ENCODE measurements around the gene INSL3. TPM values are rescaled to one million over a fixed set of nuclear protein-coding genes. Genes with fewer than 3 reads are reported as not detected.

The INSL3 gene
- polyA plus RNA-seq, 1 of the 3 experiments (the other 2 are of a cell fraction) = 0.21 TPM

DNA sequence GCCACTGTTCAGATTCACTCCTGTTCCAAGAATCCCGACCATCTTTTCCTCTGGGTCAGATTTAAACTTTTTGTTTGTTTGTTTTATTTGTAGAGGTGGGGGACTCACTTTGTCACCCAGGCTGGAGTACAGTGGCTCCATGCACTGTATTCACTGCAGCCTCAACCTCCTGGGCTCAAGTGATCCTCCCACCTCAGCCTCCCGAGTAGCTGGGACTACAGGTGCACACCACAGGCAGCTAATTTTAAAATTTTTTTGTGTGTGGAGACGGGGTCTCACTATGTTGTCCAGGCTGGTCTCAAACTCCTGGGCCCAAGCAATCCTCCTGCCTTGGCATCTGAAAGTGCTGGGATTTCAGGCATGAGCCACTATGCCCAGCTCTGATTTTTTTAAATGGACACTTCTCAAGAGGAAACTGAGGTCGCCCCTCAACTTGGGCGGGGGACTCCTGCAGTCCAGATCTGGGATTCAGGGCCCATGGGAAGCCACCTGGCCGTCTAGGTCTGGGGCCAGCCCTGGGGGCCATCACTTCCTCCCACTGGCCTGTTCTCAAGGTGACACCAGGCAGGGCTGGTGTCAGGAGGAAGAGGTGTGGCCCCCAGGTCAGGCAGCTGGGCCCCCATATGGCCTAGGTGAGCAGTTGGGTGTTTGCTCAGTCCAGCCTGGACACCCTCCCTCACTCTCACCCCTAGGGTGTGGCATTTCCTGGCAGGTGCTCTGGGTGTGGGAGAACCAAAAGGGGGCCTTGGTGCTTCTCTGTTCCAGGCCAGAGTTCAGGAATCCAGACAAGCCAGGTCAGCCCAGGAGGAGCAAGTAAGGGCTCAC, 25.1 kb downstream of the INSL3 start:
- no peak for DNase-seq
- Histone ChIP-seq H3K4me3 (ENCODE audit: low read depth in 2 of 2, low read length in 1 of 2) (no peak overlapping the region), H2AFZ (ENCODE audit: low read depth) (no peak overlapping the region), H3K9me2 (no peaks in the 10 kb centered on the region), H3K9ac (no peak overlapping the region), H3K4me2 (no peak overlapping the region), H3K36me3 (replicated peaks in 1 of 2; ENCODE audit: control insufficient read depth in 1 of 2, insufficient read depth in 2 of 2, low read length in 1 of 2) (no peaks in the 10 kb centered on the region), H4K20me1 (ENCODE audit: insufficient read depth) (no peaks in the 10 kb centered on the region), H3F3A (replicated peaks; ENCODE audit: insufficient read depth) (no peaks in the 10 kb centered on the region), H3K79me2 (ENCODE audit: insufficient read depth) (no peaks in the 10 kb centered on the region), H3K27me3 (ENCODE audit: insufficient read depth) (peaks cover 13% of the 10 kb centered on the region), H3K27ac (ENCODE audit: low read depth in 2 of 2, low read length in 1 of 2) (no peak overlapping the region), H3K4me1 (ENCODE audit: control insufficient read depth in 1 of 2, insufficient read depth in 2 of 2, low read depth in 1 of 2, low read length in 1 of 2) (peaks cover 5 to 19% of the 10 kb centered on the region in 2 experiments; a peak in 2 of 4 replicates), H3K9me3 (no peaks in the 10 kb centered on the region)
- TF ChIP-seq TCF12 (IDR thresholded peaks at IDR 0.05) (no peak), GATA2 (CRISPR knock-in tag; IDR thresholded peaks at IDR 0.05) (no peak), POLR2AphosphoS5 (IDR thresholded peaks at IDR 0.05; ENCODE audit: low read depth, low read length) (no peak), FOXJ3 (CRISPR knock-in tag; IDR thresholded peaks at IDR 0.05) (no peak)
- TF ChIP-seq, protein P1, sequence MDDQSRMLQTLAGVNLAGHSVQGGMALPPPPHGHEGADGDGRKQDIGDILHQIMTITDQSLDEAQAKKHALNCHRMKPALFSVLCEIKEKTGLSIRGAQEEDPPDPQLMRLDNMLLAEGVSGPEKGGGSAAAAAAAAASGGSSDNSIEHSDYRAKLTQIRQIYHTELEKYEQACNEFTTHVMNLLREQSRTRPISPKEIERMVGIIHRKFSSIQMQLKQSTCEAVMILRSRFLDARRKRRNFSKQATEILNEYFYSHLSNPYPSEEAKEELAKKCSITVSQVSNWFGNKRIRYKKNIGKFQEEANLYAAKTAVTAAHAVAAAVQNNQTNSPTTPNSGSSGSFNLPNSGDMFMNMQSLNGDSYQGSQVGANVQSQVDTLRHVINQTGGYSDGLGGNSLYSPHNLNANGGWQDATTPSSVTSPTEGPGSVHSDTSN (IDR thresholded peaks at IDR 0.05) = no peak
- TF ChIP-seq, protein P2, sequence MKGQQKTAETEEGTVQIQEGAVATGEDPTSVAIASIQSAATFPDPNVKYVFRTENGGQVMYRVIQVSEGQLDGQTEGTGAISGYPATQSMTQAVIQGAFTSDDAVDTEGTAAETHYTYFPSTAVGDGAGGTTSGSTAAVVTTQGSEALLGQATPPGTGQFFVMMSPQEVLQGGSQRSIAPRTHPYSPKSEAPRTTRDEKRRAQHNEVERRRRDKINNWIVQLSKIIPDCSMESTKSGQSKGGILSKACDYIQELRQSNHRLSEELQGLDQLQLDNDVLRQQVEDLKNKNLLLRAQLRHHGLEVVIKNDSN (IDR thresholded peaks at IDR 0.05; ENCODE audit: borderline replicate concordance, low read depth) = no peak
- ChIA-PET CTCF (interaction anchor here (0.8 to 3.0 kb wide), 5 partner anchors 11 to 92 kb away, joined by 3 to 15 read pairs (median 5); partner anchors contain the start of gene RPL18A), POLR2A (no interaction called here)
- 72% methylated on average over 6 of the region's 6 CpGs for WGBS (ENCODE audit: low lambda C conversion rate)

DNA sequence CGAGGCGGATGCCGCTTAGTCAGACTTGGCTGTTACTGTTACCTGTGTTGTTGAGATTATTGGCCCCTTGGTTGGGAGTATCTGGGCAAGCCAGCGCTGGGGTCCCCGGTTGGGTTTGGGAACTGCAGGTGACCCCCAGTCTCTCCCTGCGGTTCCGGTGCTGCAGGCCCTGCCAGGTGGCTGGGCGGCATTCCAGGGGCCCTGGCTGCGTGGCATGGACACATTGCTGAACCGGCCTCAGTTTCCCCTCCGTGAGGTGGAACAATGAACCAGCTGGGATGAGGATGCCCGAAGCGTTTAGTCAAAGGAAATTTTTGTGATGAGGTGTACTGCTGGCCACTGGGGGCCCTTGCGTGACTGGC, 25.8 kb downstream of the INSL3 start:
- Histone ChIP-seq H2AFZ (ENCODE audit: low read depth) (no peak overlapping the region), H3K36me3 (replicated peaks in 1 of 2; ENCODE audit: control insufficient read depth in 1 of 2, insufficient read depth in 2 of 2, low read length in 1 of 2) (no peaks in the 10 kb centered on the region), H3K4me1 (ENCODE audit: control insufficient read depth in 1 of 2, insufficient read depth in 2 of 2, low read depth in 1 of 2, low read length in 1 of 2) (peaks cover 5 to 24% of the 10 kb centered on the region in 2 experiments; a peak in 2 of 4 replicates), H3K27me3 (ENCODE audit: insufficient read depth) (peaks cover 13% of the 10 kb centered on the region), H3F3A (replicated peaks; ENCODE audit: insufficient read depth) (no peaks in the 10 kb centered on the region), H3K4me3 (ENCODE audit: low read depth in 2 of 2, low read length in 1 of 2) (no peak overlapping the region), H3K79me2 (ENCODE audit: insufficient read depth) (no peaks in the 10 kb centered on the region), H3K9me3 (no peaks in the 10 kb centered on the region), H3K27ac (ENCODE audit: low read depth in 2 of 2, low read length in 1 of 2) (no peak overlapping the region), H3K9me2 (no peaks in the 10 kb centered on the region), H4K20me1 (ENCODE audit: insufficient read depth) (no peaks in the 10 kb centered on the region), H3K9ac (no peak overlapping the region), H3K4me2 (no peak overlapping the region)
- DNase-seq = no peak
- WGBS (ENCODE audit: low lambda C conversion rate) = 40% methylated on average over 2 of the region's 14 CpGs
- ChIA-PET POLR2A (interaction anchor here (1.2 kb wide), 1 partner anchor 64 kb away, joined by 4 read pairs; the partner anchor contains the start of gene RPL18A), CTCF (interaction anchor here (1.7 to 3.0 kb wide), 4 partner anchors 11 to 91 kb away, joined by 5 to 15 read pairs (median 6); partner anchors contain the start of gene RPL18A)
- TF ChIP-seq, protein P3, sequence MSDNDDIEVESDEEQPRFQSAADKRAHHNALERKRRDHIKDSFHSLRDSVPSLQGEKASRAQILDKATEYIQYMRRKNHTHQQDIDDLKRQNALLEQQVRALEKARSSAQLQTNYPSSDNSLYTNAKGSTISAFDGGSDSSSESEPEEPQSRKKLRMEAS (IDR thresholded peaks at IDR 0.05; ENCODE audit: low read depth) = no peak
- TF ChIP-seq RAD21 (IDR thresholded peaks at IDR 0.05; ENCODE audit: low read length) (no peak), MXI1 (IDR thresholded peaks at IDR 0.05; ENCODE audit: low read depth, low read length) (no peak), ELF1 (IDR thresholded peaks at IDR 0.05) (no peak), TEAD4 (IDR thresholded peaks at IDR 0.05; ENCODE audit: borderline replicate concordance, insufficient read depth) (no peak), EP300 (IDR thresholded peaks at IDR 0.05; ENCODE audit: borderline replicate concordance in 1 of 2, low read depth in 1 of 2, low read length in 1 of 2) (no peak), RXRA (IDR thresholded peaks at IDR 0.05; ENCODE audit: borderline replicate concordance, low read depth) (no peak), RCOR1 (IDR thresholded peaks at IDR 0.05; ENCODE audit: low read length) (no peak), RFX5 (IDR thresholded peaks at IDR 0.05; ENCODE audit: low read length) (no peak), SMC3 (IDR thresholded peaks at IDR 0.05; ENCODE audit: low read depth, low read length) (no peak), TCF12 (IDR thresholded peaks at IDR 0.05) (no peak)
- TF ChIP-seq, protein P4, sequence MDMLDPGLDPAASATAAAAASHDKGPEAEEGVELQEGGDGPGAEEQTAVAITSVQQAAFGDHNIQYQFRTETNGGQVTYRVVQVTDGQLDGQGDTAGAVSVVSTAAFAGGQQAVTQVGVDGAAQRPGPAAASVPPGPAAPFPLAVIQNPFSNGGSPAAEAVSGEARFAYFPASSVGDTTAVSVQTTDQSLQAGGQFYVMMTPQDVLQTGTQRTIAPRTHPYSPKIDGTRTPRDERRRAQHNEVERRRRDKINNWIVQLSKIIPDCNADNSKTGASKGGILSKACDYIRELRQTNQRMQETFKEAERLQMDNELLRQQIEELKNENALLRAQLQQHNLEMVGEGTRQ (IDR thresholded peaks at IDR 0.05; ENCODE audit: borderline replicate concordance, low read depth, low read length) = no peak
- TF ChIP-seq, protein P2 (IDR thresholded peaks at IDR 0.05; ENCODE audit: borderline replicate concordance, low read depth) = no peak
- TF ChIP-seq, protein P1 (IDR thresholded peaks at IDR 0.05) = no peak

All from SK-N-SH (cell line).